Heart right ventricle (tissue), 16 donors: ENCODE data around the gene PNKD. TPM values are rescaled to one million over a fixed set of nuclear protein-coding genes. Genes with fewer than 3 reads are reported as not detected.
A peak's percentile ranks its signal among the peaks of the same experiment; 100 is the strongest.

ENCODE experiments used
- ATAC-seq, 8 donors: fragments of 200-7000 bp; cut with Tn5 transposase; one replicate each; pipeline ENCODE4 v1.9.1; 2020; ENCODE audit warnings: mild to moderate bottlenecking in 8 of 8, moderate library complexity in 8 of 8, moderate number of reproducible peaks in 1 of 8
- DNase-seq, 2 donors: peaks; one replicate each; pipeline ENCODE4 v3.0.0-alpha.2; 2020
- H3K27ac ChIP-seq, 10 donors: fragments of 200-600 bp; sonication (generic) in 2 of 10; one replicate each; pipeline versions ENCODE4 v1.5.0 to v1.8.0; 2020 to 2022; ENCODE audit warnings: mild to moderate bottlenecking in 3 of 10
- H3K27me3 ChIP-seq, 7 donors: fragments of 200-600 bp; one replicate each; pipeline ENCODE4 v1.8.0; 2021 to 2022; ENCODE audit warnings: mild to moderate bottlenecking in 2 of 7
- H3K36me3 ChIP-seq, 9 donors: fragments of 200-600 bp; sonication (generic) in 1 of 9; one replicate each; pipeline versions ENCODE4 v1.5.0 to v1.8.0; 2020 to 2022; ENCODE audit warnings: mild to moderate bottlenecking in 2 of 9
- H3K4me1 ChIP-seq, 9 donors: fragments of 200-600 bp; sonication (generic) in 1 of 9; one replicate each; pipeline versions ENCODE4 v1.5.0 to v1.8.0; 2020 to 2022; ENCODE audit warnings: mild to moderate bottlenecking in 4 of 9
- H3K4me3 ChIP-seq, 10 donors: fragments of 200-600 bp; sonication (generic) in 2 of 10; one replicate each; pipeline versions ENCODE4 v1.5.0 to v1.8.0; 2020 to 2022; ENCODE audit warnings: mild to moderate bottlenecking in 7 of 10, moderate library complexity in 2 of 10
- H3K9me3 ChIP-seq, 11 donors: fragments of 200-600 bp in 10 of 11; sonication (generic) in 2 of 11; one replicate each; pipeline versions ENCODE4 v1.5.0 to v1.8.0; 2013 to 2022; ENCODE audit warnings: mild to moderate bottlenecking in 2 of 11, control low read depth in 1 of 11, moderate library complexity in 1 of 11
- WGBS, 2 donors: extraction: QIAGEN DNeasy Blood & Tissue Kit; methylation state at CpG; one replicate each; pipeline ENCODE4 v1.1.7; 2013; ENCODE audit warnings: inconsistent platforms in 1 of 2; 5-methylcytosine and 5-hydroxymethylcytosine counted together
- intact Hi-C, 10 donors: fragments of 100-400 bp; cut with DNase I; formaldehyde crosslinking; loops; one replicate each; pipeline versions ENCODE4 v1.11.1 to v1.14.2; 2022
- polyA plus RNA-seq, 2 donors: library from polyadenylated mRNA; stranded (reverse); fragments of 200-250 nt; gene quantifications; one replicate each; pipeline ENCODE4 v1.2.3, GENCODE V29; 2013
- total RNA-seq, 10 donors: library from RNA; stranded (reverse); fragmentation: NEBNext Ultra II Directional in 3 of 10; extraction: Animal tissue kit (Norgen Biotek cat#: 25700) in 3 of 10; gene quantifications; one replicate each; pipeline versions ENCODE4 v1.2.1 to v1.2.4, GENCODE V29; 2021 to 2023
- TF ChIP-seq, protein P1 (sequence below), 9 donors: fragments of 200-600 bp; sonication (generic) in 2 of 9; IDR thresholded peaks; one replicate each; pipeline versions ENCODE4 v1.5.0 to v1.8.0; 2021 to 2022; ENCODE audit warnings: antibody characterized with exemption in 9 of 9, mild to moderate bottlenecking in 5 of 9, moderate library complexity in 1 of 9
- donor health status: Arrhythmogenic right ventricular cardiomyopathy.
- donor health status: ischemic (EF 13 %, LVEDD 7.1; RV severe dilation, severe dysfunction).
- donor health status: healthy with polysubstance abuse.
- donor health status: DM: no; HTN: yes; CAD: no.
- donor health status: DM: no; HTN: no; CAD: no.
- donor health status: ischemic (EF 25% LVEDD 6.9; RV normal size, moderate dysfunction).
- donor health status: ischemic (EF 25% LVEDD 5.7; RV mildly dilated, moderate dysfunction).
- donor health status: healthy.
- donor health status: DM: yes; HTN: yes; CAD: no.
- donor health status: Ischemic cardiomyopathy.
- donor health status: ischemic (EF 35%, LVEDD 5.7; RV mildly dilated, moderate dysfunction).
- donor health status: nonischemic (EF 11% LVEDD 7.7; RV severe dilation, severe dysfunction).
- donor health status: DM: yes; HTN: yes; CAD: no.
- donor health status: PGD.
- donor health status: ischemic (EF 29% LVEDD 5.4; RV normal size, mild dysfunction).
- donor health status: nonischemic (EF 23%, LVEDD 6.1; RV moderate dilation, normal function).

The PNKD gene
- total and polyA plus RNA-seq, 12 donors = 56.9 to 138 (median 75.7) TPM

DNA sequence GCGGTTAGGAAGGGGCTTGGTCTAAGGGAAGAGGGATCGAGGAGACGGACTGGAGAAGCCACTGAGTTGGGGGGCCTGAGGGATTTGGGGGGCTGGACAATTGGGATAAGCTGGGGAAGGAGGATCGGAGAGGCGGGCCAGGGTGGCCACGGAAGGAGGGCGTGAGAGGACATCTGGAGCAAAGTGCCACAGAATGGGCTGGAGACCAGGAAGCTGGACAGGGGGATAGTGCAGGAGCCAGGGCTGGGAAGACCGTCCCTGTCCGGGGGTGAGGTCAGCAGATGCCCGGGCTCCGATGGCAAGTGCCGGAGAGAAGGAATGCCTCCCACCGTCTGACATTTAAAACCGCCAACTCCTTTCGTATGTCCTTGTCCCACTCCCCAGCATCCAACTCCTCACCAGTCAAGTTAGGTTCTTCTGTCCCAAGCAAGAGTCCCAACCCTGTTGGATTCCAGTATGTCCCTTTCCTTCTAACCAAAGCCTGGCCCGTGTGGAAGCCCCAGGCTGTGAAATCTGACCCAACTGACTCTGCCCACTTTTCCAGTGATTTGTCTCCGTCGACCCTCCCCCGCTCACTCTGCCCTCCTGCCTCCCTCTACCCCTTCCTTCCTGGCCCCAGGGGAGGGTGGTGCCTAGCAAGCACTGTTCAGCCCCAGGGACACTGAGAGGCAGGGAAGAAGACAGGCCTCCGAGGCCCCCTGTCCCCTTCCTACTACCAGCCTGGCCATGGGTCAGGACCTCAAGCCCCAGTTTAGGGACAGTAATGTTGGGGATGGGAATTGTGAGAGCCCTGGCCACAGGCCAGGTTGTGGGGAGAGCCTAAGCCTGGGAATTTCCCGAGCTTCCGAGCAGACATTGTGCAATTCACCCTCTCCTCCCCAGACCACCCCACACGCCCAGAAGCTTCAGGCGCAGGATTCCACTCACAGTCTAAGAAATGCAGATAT lies 53.5 kb downstream of the PNKD start:
- DNase-seq (no peak), ATAC-seq (peak; percentile 6 to 54 (median 22))
- Histone ChIP-seq H3K9me3 (no peaks in the 10 kb centered on the region), H3K27me3 (no peaks in the 10 kb centered on the region), H3K4me3 (peak overlapping the region; percentile 65 to 90 (median 74)), H3K4me1 (peaks cover 3 to 78% (median 26%) of the 10 kb centered on the region in 9 donors), H3K27ac (peak overlapping the region in 9 of 10 donors; percentile 59 to 86 (median 79)), H3K36me3 (no peaks in the 10 kb centered on the region)
- WGBS, 2 donors = 10 to 13% methylated on average over 24 of the region's 24 CpGs
- TF ChIP-seq, protein P1, sequence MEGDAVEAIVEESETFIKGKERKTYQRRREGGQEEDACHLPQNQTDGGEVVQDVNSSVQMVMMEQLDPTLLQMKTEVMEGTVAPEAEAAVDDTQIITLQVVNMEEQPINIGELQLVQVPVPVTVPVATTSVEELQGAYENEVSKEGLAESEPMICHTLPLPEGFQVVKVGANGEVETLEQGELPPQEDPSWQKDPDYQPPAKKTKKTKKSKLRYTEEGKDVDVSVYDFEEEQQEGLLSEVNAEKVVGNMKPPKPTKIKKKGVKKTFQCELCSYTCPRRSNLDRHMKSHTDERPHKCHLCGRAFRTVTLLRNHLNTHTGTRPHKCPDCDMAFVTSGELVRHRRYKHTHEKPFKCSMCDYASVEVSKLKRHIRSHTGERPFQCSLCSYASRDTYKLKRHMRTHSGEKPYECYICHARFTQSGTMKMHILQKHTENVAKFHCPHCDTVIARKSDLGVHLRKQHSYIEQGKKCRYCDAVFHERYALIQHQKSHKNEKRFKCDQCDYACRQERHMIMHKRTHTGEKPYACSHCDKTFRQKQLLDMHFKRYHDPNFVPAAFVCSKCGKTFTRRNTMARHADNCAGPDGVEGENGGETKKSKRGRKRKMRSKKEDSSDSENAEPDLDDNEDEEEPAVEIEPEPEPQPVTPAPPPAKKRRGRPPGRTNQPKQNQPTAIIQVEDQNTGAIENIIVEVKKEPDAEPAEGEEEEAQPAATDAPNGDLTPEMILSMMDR (IDR thresholded peaks at IDR 0.05) = no peak
- intact Hi-C loops = no loop called here

DNA sequence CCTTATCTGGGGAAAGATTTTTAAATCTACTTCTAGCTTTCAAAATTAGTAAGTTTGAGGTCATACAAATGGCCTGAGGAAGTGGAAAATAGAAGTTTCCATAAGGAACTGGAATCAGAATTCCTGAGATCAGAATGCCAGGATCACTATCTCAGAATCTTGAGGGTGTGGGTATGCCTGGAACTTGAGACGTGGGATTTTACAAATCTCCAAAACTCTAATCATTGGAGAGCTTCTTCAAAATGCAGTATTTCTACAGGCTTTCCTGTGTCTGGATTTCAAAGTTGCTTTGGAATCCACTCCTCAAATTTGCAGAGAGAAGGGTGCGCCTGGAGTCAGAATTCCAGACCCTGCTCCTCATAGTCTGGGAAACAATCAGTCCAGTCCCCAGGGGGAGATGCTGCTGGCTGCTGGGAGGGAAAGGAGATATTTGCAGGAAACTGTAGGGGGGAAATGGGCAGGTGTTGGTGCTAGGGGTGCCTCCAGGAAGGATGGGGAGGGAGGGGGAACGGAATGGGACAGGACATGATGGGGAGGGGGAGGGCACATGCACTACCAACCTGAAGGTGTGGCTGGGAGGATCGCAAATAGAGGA lies 55.3 kb downstream of the PNKD start:
- no peak for ATAC-seq
- peak overlapping the region in 1 of 10 donors; percentile 22 for H3K27ac ChIP-seq
- H3K36me3 ChIP-seq = no peaks in the 10 kb centered on the region
- H3K9me3 ChIP-seq = no peaks in the 10 kb centered on the region
- H3K27me3 ChIP-seq = no peaks in the 10 kb centered on the region
- intact Hi-C loops = no loop called here
- TF ChIP-seq, protein P1 (IDR thresholded peaks at IDR 0.05) = no peak
- WGBS, 2 donors = 63% methylated on average over 4 of the region's 4 CpGs
- peaks cover 3 to 86% (median 26%) of the 10 kb centered on the region in 9 donors for H3K4me1 ChIP-seq
- H3K4me3 ChIP-seq = no peak overlapping the region
- no peak for DNase-seq

DNA sequence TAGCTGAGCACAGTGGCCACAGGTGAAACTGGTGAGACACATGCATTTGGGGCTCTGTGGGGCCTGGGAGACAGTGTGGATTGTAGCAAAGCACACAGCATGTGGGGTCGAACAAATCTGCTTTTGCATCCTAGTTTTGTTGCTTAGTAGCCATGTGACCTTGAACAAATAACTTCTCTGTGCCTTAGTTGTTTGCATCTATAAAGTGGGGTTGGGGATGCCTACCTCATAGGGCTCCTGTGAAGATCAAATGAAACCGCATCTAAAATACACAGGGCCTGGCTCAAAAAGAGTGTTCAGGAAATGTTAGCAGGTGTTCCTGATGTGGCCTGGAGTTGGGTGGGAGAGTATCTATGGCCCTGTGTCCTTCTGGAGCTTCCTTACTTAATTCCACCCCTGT lies 56.0 kb downstream of the PNKD start:
- no peak overlapping the region for H3K4me3 ChIP-seq
- intact Hi-C loops = no loop called here
- DNase-seq (no peak), ATAC-seq (no peak)
- peaks cover 3 to 86% (median 26%) of the 10 kb centered on the region in 9 donors for H3K4me1 ChIP-seq
- 85 to 88% methylated on average over 2 of the region's 2 CpGs for WGBS, 2 donors
- H3K36me3 ChIP-seq = no peaks in the 10 kb centered on the region
- no peaks in the 10 kb centered on the region for H3K27me3 ChIP-seq
- TF ChIP-seq, protein P1 (IDR thresholded peaks at IDR 0.05) = no peak
- no peaks in the 10 kb centered on the region for H3K9me3 ChIP-seq
- H3K27ac ChIP-seq = no peak overlapping the region

DNA sequence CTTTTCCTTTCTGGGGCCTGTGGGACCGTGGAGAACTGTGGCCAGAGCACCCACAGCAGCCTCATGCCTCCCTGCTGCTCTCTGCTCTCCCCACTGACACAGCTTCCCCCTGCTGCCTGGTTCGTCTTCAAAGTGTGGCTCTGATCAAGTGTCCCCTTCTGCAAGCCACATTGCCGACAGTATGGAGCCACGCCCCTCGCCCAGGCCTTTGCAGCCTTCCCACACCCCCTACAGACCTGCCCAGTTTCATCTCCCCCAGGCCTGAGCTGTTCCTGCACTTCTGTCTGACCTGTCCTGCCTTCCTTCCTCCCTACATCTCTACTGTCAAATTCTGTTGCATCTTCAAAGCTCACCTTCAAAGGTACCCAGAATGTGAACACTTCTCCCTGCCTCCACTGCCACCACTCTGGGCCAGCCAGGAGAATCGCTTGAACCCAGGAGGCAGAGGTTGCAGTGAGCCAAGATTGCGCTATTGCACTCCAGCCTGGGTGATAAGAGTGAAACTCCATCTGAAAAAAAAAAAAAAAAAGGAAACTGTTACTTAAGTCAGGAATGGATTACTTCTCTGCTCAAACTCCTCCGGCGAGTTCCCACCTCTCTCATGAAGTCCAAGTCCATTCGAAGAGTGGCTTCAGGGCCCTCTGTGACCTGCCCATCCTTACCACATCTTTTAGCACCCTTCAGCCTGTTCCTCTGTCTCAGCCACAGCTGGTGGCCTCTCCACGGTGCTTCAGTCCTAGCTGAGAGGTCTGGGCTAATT lies 57.3 kb downstream of the PNKD start:
- 69 to 78% methylated on average over 11 of the region's 11 CpGs for WGBS, 2 donors
- peak overlapping the region in 1 of 10 donors; percentile 59 for H3K27ac ChIP-seq

More for the DNA sequence above, 57.3 kb downstream of the PNKD start:
- no peak overlapping the region for H3K4me3 ChIP-seq
- ATAC-seq (no peak), DNase-seq (no peak)
- no peaks in the 10 kb centered on the region for H3K36me3 ChIP-seq
- intact Hi-C loops = no loop called here
- H3K9me3 ChIP-seq = no peaks in the 10 kb centered on the region
- peaks cover 0 to 89% (median 20%) of the 10 kb centered on the region in 9 donors for H3K4me1 ChIP-seq
- TF ChIP-seq, protein P1 (IDR thresholded peaks at IDR 0.05) = no peak
- no peaks in the 10 kb centered on the region for H3K27me3 ChIP-seq
